Measurements from ENCODE around the gene TIRAP.

- TF ChIP-seq POLR2A (IDR thresholded peaks at IDR 0.05) (no peak), CTCF (IDR thresholded peaks at IDR 0.05) (no peak)
Measured at GRCh38 chr11:126334659-126335462, 52.0 kb downstream of the TIRAP start.
